Activated CD8-positive, alpha-beta T cell treated with anti-CD3 and anti-CD28 coated beads for 36 hours (primary cell): Measurements from ENCODE around the gene CPNE2. TPM values are rescaled to one million over a fixed set of nuclear protein-coding genes. Genes with fewer than 3 reads are reported as not detected.

Experiments
- ATAC-seq: fragments of 200-7000 bp; cut with Tn5 transposase; one replicate; pipeline ENCODE4 v1.10.0; 2021; ENCODE audit warnings: mild to moderate bottlenecking, moderate library complexity
- CTCF ChIA-PET: fragments of 350-600 bp; sonication (Branson Sonifier 250); formaldehyde crosslinking; loops from one replicate; lab custom pipeline; 2021; ENCODE audit warnings: antibody characterized with exemption; lab: Charles Lee
- POLR2A ChIA-PET: fragments of 350-600 bp; sonication (Branson Sonifier 250); formaldehyde crosslinking; loops from one replicate; lab custom pipeline; 2021; ENCODE audit warnings: antibody characterized with exemption; lab: Charles Lee
- DNase-seq: peaks from one replicate; pipeline ENCODE4 v3.0.0-alpha.2; 2020
- H3K27ac Mint-ChIP-seq: one replicate; pipeline ENCODE4 v1.8.0; 2021; ENCODE audit warnings: mild to moderate bottlenecking, mixed read lengths
- H3K27me3 Mint-ChIP-seq: one replicate; pipeline ENCODE4 v1.8.0; 2021; ENCODE audit warnings: mixed read lengths
- H3K36me3 Mint-ChIP-seq: one replicate; pipeline ENCODE4 v1.8.0; 2021; ENCODE audit warnings: low read depth, mixed read lengths
- H3K4me1 Mint-ChIP-seq: one replicate; pipeline ENCODE4 v1.8.0; 2021; ENCODE audit warnings: low read depth, mixed read lengths
- H3K4me3 Mint-ChIP-seq: one replicate; pipeline ENCODE4 v1.8.0; 2021; ENCODE audit warnings: mild to moderate bottlenecking, moderate library complexity, mixed read lengths
- H3K9me3 Mint-ChIP-seq: one replicate; pipeline ENCODE4 v1.8.0; 2021; ENCODE audit warnings: mixed read lengths
- CTCF ChIP-seq: fragments of 200-600 bp; IDR thresholded peaks from one replicate; pipeline ENCODE4 v1.8.0; 2022; ENCODE audit warnings: antibody characterized with exemption, mild to moderate bottlenecking
- intact Hi-C: fragments of 100-400 bp; cut with micrococcal nuclease; formaldehyde crosslinking; loops from one replicate; pipeline ENCODE4 v1.10.0; 2022
- total RNA-seq, 2 experiments: library from RNA; stranded (reverse); gene quantifications; one replicate each; pipeline ENCODE4 v1.2.3, GENCODE V29; 2021

The CPNE2 gene
- total RNA-seq, 2 experiments from 2014 or later, result 18.6 to 20.6 TPM

- Mint-ChIP-seq H3K27me3 (no peaks in the 10 kb centered on the region), H3K4me3 (no peak overlapping the region), H3K4me1 (peaks cover 10% of the 10 kb centered on the region), H3K27ac (no peak overlapping the region), H3K9me3 (no peaks in the 10 kb centered on the region), H3K36me3 (peaks cover 15% of the 10 kb centered on the region)
- no peak for TF ChIP-seq CTCF
- ATAC-seq (no peak), DNase-seq (no peak)
- ChIA-PET POLR2A (interaction anchor here (0.9 to 3.0 kb wide), 5 partner anchors 9 to 99 kb away, joined by 3 to 17 read pairs (median 4); partner anchors contain the start of gene CPNE2), CTCF (interaction anchor here (1.1 to 10.1 kb wide), 13 partner anchors 14 to 214 kb away, joined by 3 to 114 read pairs (median 12); partner anchors contain the start of gene CPNE2)
- intact Hi-C loops, result loop anchor here (10.0 kb wide), 1 partner anchor 212 kb away; no protein-coding TSS in a partner anchor
Observed at GRCh38 chr16:57082664-57083063, 9.7 kb upstream of the CPNE2 start.

DNA sequence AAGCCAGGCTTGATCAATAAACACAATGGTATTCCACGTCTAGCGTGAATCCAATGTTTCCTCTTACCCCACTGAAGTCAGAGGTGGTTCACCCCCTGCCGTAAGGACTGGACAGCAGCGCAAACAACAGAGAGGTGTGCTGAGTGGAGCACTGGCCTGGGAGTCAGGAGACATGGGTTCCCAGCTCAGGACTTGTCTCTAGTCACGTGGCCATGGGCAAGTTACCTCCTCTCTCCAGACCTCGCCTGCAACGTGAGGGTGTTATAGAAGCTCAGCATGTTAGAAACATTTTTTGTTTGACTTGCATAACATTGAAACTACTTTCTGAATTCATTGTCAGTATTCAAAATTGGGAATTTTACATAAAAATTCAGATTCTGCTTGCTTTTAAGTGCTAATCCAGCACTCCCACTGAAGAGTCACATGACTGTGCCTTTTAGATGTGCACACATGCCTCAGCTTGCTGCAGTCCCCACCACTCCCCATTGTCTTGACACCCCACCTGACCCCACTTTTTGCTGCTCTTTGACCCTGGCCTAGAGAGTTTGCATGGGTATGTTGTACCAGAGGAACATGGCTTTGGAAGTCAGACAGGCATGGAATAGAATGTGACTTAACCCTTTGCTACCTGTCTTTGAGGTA, 8.8 kb upstream of the CPNE2 start:
- peak overlapping the region; percentile 56 for H3K27ac Mint-ChIP-seq
- no peak for DNase-seq
- peak; percentile 5 for ATAC-seq
- H3K36me3 Mint-ChIP-seq, result peaks cover 15% of the 10 kb centered on the region
- TF ChIP-seq CTCF, result no peak
- H3K27me3 Mint-ChIP-seq, result no peaks in the 10 kb centered on the region
- CTCF ChIA-PET, result interaction anchor here (0.6 to 10.1 kb wide), 42 partner anchors 9 to 334 kb away, joined by 3 to 114 read pairs (median 6); partner anchors contain the start of genes CPNE2, NLRC5, PSME3IP1 and RSPRY1
- intact Hi-C loops, result loop anchor here (2.0 to 10.0 kb wide), 2 partner anchors 85 to 211 kb away; no protein-coding TSS in a partner anchor
- peaks cover 10% of the 10 kb centered on the region for H3K4me1 Mint-ChIP-seq
- no peak overlapping the region for H3K4me3 Mint-ChIP-seq
- H3K9me3 Mint-ChIP-seq, result no peaks in the 10 kb centered on the region
- POLR2A ChIA-PET, result interaction anchor here (0.6 to 3.0 kb wide), 12 partner anchors 9 to 150 kb away, joined by 3 to 17 read pairs (median 3); partner anchors contain the start of gene CPNE2

DNA sequence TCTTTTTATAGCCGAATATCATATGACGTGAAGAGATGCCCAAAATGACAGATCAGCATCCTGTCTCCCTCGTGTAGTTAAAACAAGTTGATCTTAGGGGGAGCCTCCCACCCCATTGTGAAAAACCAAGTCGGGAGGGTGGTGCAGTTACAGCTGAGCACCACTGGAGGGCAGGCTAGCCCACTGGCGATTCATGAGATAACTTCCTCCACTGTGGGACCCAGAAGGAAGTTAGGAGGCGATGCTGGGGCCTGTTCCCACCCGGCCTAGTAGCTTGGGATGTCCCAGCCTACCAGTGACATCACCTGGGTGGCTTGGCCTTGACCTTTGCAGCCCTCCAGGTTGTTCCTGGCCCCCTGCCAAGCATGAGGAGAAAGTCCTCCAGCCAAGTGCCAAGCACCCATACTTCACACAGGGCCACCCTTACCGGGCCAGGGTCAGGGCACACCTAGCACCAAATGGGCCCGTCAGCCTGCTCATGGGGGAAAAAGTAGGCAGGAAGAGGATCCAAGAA, 8.1 kb upstream of the CPNE2 start:
- Mint-ChIP-seq H3K4me3 (no peak overlapping the region), H3K27me3 (no peaks in the 10 kb centered on the region), H3K4me1 (peaks cover 10% of the 10 kb centered on the region), H3K27ac (peak overlapping the region; percentile 56), H3K36me3 (peaks cover 14% of the 10 kb centered on the region), H3K9me3 (no peaks in the 10 kb centered on the region)
- ChIA-PET POLR2A (interaction anchor here (0.7 to 3.0 kb wide), 9 partner anchors 9 to 153 kb away, joined by 3 to 17 read pairs (median 4); partner anchors contain the start of genes CPNE2 and NLRC5), CTCF (interaction anchor here (0.6 to 10.1 kb wide), 47 partner anchors 10 to 333 kb away, joined by 3 to 114 read pairs (median 4); partner anchors contain the start of genes CPNE2, NLRC5, PSME3IP1 and RSPRY1)
- DNase-seq (peak; percentile 88), ATAC-seq (peak; percentile 95)
- peak; percentile 97 for TF ChIP-seq CTCF
- intact Hi-C loops, result loop anchor here (2.0 to 10.0 kb wide), 2 partner anchors 84 to 210 kb away; no protein-coding TSS in a partner anchor

DNA sequence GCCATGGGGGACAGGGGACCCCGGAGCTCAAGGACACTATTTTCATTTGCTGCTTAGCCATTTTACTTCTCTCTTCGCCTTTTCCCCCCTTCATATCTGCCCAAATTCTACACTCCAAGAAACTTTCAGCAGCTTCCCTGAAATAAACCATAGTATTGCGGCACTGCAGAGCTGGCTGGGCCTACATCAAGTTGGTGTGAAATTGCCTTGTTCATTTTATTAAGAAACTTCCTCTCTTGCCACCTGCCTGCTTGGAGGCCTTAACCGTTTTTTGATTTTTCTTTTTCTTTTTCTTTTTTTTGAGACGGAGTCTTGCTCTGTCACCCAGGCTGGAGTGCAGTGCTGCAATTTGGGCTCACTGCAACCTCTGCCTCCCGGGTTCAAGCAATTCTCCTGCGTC, 7.4 kb upstream of the CPNE2 start:
- H3K27ac Mint-ChIP-seq, result no peak overlapping the region

More for the DNA sequence above, 7.4 kb upstream of the CPNE2 start:
- Mint-ChIP-seq H3K4me3 (no peak overlapping the region), H3K4me1 (peaks cover 10% of the 10 kb centered on the region), H3K9me3 (no peaks in the 10 kb centered on the region), H3K36me3 (peaks cover 11% of the 10 kb centered on the region), H3K27me3 (no peaks in the 10 kb centered on the region)
- POLR2A ChIA-PET, result interaction anchor here (0.6 to 3.0 kb wide), 8 partner anchors 8 to 154 kb away, joined by 3 to 17 read pairs (median 4); partner anchors contain the start of genes CPNE2 and NLRC5
- CTCF ChIA-PET, result interaction anchor here (0.6 to 10.1 kb wide), 36 partner anchors 12 to 332 kb away, joined by 3 to 114 read pairs (median 6); partner anchors contain the start of genes CPNE2, PSME3IP1 and RSPRY1
- no peak for TF ChIP-seq CTCF
- intact Hi-C loops, result loop anchor here (2.0 to 10.0 kb wide), 2 partner anchors 84 to 210 kb away; no protein-coding TSS in a partner anchor
- no peak for DNase-seq
- no peak for ATAC-seq
